Stimulated activated CD8-positive, alpha-beta memory T cell treated with anti-CD3 and anti-CD28 coated beads, Interleukin-4, amount 100 ng/mL, for 24 hours (primary cell): ENCODE results near the gene TRIM65.

Experiments
- DNase-seq: peaks from one replicate; pipeline ENCODE4 v3.0.0-alpha.2; 2020; ENCODE audit warnings: low read depth

TRIM65 gene

GRCh38 chr17:75917141-75917916 is 20.6 kb upstream of the TRIM65 start:
- DNase-seq = no peak

- no peak for DNase-seq
Observed at GRCh38 chr17:75915268-75915667, 18.5 kb upstream of the TRIM65 start.

- DNase-seq = no peak
Observed at GRCh38 chr17:75914643-75915267, 18.0 kb upstream of the TRIM65 start.

GRCh38 chr17:75913537-75914210 is 16.9 kb upstream of the TRIM65 start:
- no peak for DNase-seq

- DNase-seq = no peak
Observed at GRCh38 chr17:75910699-75911098, 13.9 kb upstream of the TRIM65 start.

GRCh38 chr17:75909812-75910274 is 13.1 kb upstream of the TRIM65 start:
- no peak for DNase-seq

- DNase-seq = no peak
Observed at GRCh38 chr17:75909051-75909811, 12.5 kb upstream of the TRIM65 start.

- no peak for DNase-seq
Observed at GRCh38 chr17:75908201-75908600, 11.4 kb upstream of the TRIM65 start.

GRCh38 chr17:75906143-75906884 is 9.6 kb upstream of the TRIM65 start:
- no peak for DNase-seq

- DNase-seq = peak; percentile 93
Observed at GRCh38 chr17:75904749-75905521, 8.2 kb upstream of the TRIM65 start, which contains the start of gene MRPL38. TSS of gene MRPL38 (minus strand) at chr17:75904884. CDS start at chr17:75904875, 9 bp downstream.

- DNase-seq = no peak
Observed at GRCh38 chr17:75902406-75902805, 5.7 kb upstream of the TRIM65 start.

- no peak for DNase-seq
Observed at GRCh38 chr17:75901727-75902126, 5.0 kb upstream of the TRIM65 start.

- DNase-seq = no peak
Observed at GRCh38 chr17:75900691-75901533, 4.2 kb upstream of the TRIM65 start.

- DNase-seq = no peak
Observed at GRCh38 chr17:75899767-75900468, 3.2 kb upstream of the TRIM65 start.

GRCh38 chr17:75899353-75899752 is 2.6 kb upstream of the TRIM65 start:
- no peak for DNase-seq

GRCh38 chr17:75898791-75899190 is 2.0 kb upstream of the TRIM65 start:
- no peak for DNase-seq

GRCh38 chr17:75898065-75898464 is 1.3 kb upstream of the TRIM65 start:
- DNase-seq = no peak

- DNase-seq = no peak
Observed at GRCh38 chr17:75897160-75898019, 639 bp upstream of the TRIM65 start.
